WTC11 (cell line): ENCODE measurements around the gene METTL3. TPM values are rescaled to one million over a fixed set of nuclear protein-coding genes. Genes with fewer than 3 reads are reported as not detected.

ENCODE experiments used
- ATAC-seq: fragments of 200-7000 bp; cut with Tn5 transposase; 2 replicates; pipeline ENCODE4 v1.10.0; 2021; ENCODE audit warnings: mild to moderate bottlenecking, moderate library complexity
- CTCF ChIA-PET: fragments of 300-600 bp; sonication (Branson Sonifier 250); formaldehyde crosslinking; loops from one replicate; lab custom pipeline; 2021; ENCODE audit warnings: antibody characterized with exemption; lab: Charles Lee
- POLR2A ChIA-PET: fragments of 350-600 bp; sonication (Branson Sonifier 250); formaldehyde crosslinking; loops from one replicate; lab custom pipeline; 2021; ENCODE audit warnings: antibody characterized with exemption; lab: Charles Lee
- DNase-seq: peaks from one replicate; pipeline ENCODE4 v3.0.0; 2021; ENCODE audit warnings: low spot score
- H3K27ac Mint-ChIP-seq: 2 replicates; pipeline ENCODE4 v1.8.0; 2021; ENCODE audit warnings: mixed read lengths
- H3K27me3 Mint-ChIP-seq: 2 replicates; pipeline ENCODE4 v1.8.0; 2021; ENCODE audit warnings: low read depth, mild to moderate bottlenecking, moderate library complexity, mixed read lengths
- H3K36me3 Mint-ChIP-seq: 2 replicates; pipeline ENCODE4 v1.8.0; 2021; ENCODE audit warnings: mixed read lengths
- H3K4me1 Mint-ChIP-seq: 2 replicates; pipeline ENCODE4 v1.8.0; 2022; ENCODE audit warnings: mixed read lengths
- H3K4me3 Mint-ChIP-seq: 2 replicates; pipeline ENCODE4 v1.8.0; 2021; ENCODE audit warnings: mild to moderate bottlenecking, moderate library complexity, mixed read lengths
- H3K9me3 Mint-ChIP-seq: 2 replicates; pipeline ENCODE4 v1.8.0; 2021; ENCODE audit warnings: mixed read lengths
- CREM ChIP-seq: sonication (generic); formaldehyde crosslinking; IDR thresholded peaks from 2 replicates; pipeline ENCODE4 v1.8.1; 2022; ENCODE audit warnings: mild to moderate bottlenecking, missing genetic modification reagents, moderate library complexity
- FOXK1 ChIP-seq: sonication (generic); formaldehyde crosslinking; IDR thresholded peaks from 2 replicates; pipeline ENCODE4 v1.8.0; 2022; ENCODE audit warnings: mild to moderate bottlenecking, moderate library complexity, missing genetic modification reagents
- GRHL2 ChIP-seq: fragments of 250-450 bp; sonication (Bioruptor Pico); IDR thresholded peaks from 2 replicates; pipeline ENCODE4 v1.8.0; 2022; ENCODE audit warnings: mild to moderate bottlenecking, moderate library complexity; ENCODE audit not compliant: insufficient replicate concordance, severe bottlenecking
- HMGA2 ChIP-seq: fragments of 250-450 bp; sonication (Bioruptor Pico); IDR thresholded peaks from 2 replicates; pipeline ENCODE4 v1.4.0; 2021; ENCODE audit warnings: mild to moderate bottlenecking, moderate library complexity
- IRF2 ChIP-seq: sonication (generic); formaldehyde crosslinking; IDR thresholded peaks from 2 replicates; pipeline ENCODE4 v1.8.0; 2022; ENCODE audit warnings: low read depth, missing genetic modification reagents, borderline replicate concordance
- NFE2L1 ChIP-seq: sonication (generic); formaldehyde crosslinking; IDR thresholded peaks from 2 replicates; pipeline ENCODE4 v1.8.1; 2023; ENCODE audit warnings: missing genetic modification reagents
- NFYB ChIP-seq: sonication (generic); formaldehyde crosslinking; conservative IDR thresholded peaks from 2 replicates; pipeline ENCODE4 v1.8.0; 2022; ENCODE audit warnings: low read depth, missing genetic modification reagents
- NR2C2 ChIP-seq: sonication (generic); formaldehyde crosslinking; IDR thresholded peaks from 2 replicates; pipeline ENCODE4 v1.8.0; 2022; ENCODE audit warnings: mild to moderate bottlenecking, missing genetic modification reagents
- OVOL2 ChIP-seq: fragments of 250-450 bp; sonication (Bioruptor Pico); IDR thresholded peaks from 2 replicates; pipeline ENCODE4 v1.9.0; 2021; ENCODE audit warnings: mild to moderate bottlenecking, borderline replicate concordance
- PRRX2 ChIP-seq: fragments of 250-450 bp; sonication (Bioruptor Pico); IDR thresholded peaks from 2 replicates; pipeline ENCODE4 v1.8.0; 2021; ENCODE audit warnings: mild to moderate bottlenecking
- SP1 ChIP-seq: sonication (generic); formaldehyde crosslinking; conservative IDR thresholded peaks from 2 replicates; pipeline ENCODE4 v1.8.1; 2022; ENCODE audit warnings: missing genetic modification reagents
- ZNF219 ChIP-seq: sonication (generic); formaldehyde crosslinking; IDR thresholded peaks from 2 replicates; pipeline ENCODE4 v1.8.0; 2023; ENCODE audit warnings: missing genetic modification reagents, mild to moderate bottlenecking, borderline replicate concordance
- ZNF232 ChIP-seq: sonication (generic); formaldehyde crosslinking; IDR thresholded peaks from 2 replicates; pipeline ENCODE4 v1.8.0; 2022; ENCODE audit warnings: mild to moderate bottlenecking, missing genetic modification reagents
- total RNA-seq: library from RNA; stranded (reverse); gene quantifications from 3 replicates; pipeline ENCODE4 v1.2.3, GENCODE V29; 2021
- TF ChIP-seq, protein P1 (sequence below): sonication (generic); formaldehyde crosslinking; conservative IDR thresholded peaks from 2 replicates; pipeline ENCODE4 v1.8.1; 2022; ENCODE audit warnings: mild to moderate bottlenecking, missing genetic modification reagents
- TF ChIP-seq, protein P2 (sequence below): sonication (generic); formaldehyde crosslinking; IDR thresholded peaks from 2 replicates; pipeline ENCODE4 v1.8.1; 2023; ENCODE audit warnings: mild to moderate bottlenecking, missing genetic modification reagents
- TF ChIP-seq, protein P3 (sequence below): sonication (generic); formaldehyde crosslinking; IDR thresholded peaks from 2 replicates; pipeline ENCODE4 v1.8.0; 2022; ENCODE audit warnings: missing genetic modification reagents
- TF ChIP-seq, protein P4 (sequence below): sonication (generic); formaldehyde crosslinking; IDR thresholded peaks from 2 replicates; pipeline ENCODE4 v1.8.1; 2022; ENCODE audit warnings: missing genetic modification reagents, borderline replicate concordance
- TF ChIP-seq, protein P5 (sequence below): sonication (generic); formaldehyde crosslinking; IDR thresholded peaks from 2 replicates; pipeline ENCODE4 v1.8.1; 2022; ENCODE audit warnings: mild to moderate bottlenecking, missing genetic modification reagents, moderate library complexity, borderline replicate concordance
- TF ChIP-seq, protein P6 (sequence below): sonication (generic); formaldehyde crosslinking; IDR thresholded peaks from 2 replicates; pipeline ENCODE4 v1.8.1; 2023; ENCODE audit warnings: mild to moderate bottlenecking, moderate library complexity, missing genetic modification reagents

METTL3 gene
- total RNA-seq, 1 experiment from 2014 or later = 93.2 TPM

DNA sequence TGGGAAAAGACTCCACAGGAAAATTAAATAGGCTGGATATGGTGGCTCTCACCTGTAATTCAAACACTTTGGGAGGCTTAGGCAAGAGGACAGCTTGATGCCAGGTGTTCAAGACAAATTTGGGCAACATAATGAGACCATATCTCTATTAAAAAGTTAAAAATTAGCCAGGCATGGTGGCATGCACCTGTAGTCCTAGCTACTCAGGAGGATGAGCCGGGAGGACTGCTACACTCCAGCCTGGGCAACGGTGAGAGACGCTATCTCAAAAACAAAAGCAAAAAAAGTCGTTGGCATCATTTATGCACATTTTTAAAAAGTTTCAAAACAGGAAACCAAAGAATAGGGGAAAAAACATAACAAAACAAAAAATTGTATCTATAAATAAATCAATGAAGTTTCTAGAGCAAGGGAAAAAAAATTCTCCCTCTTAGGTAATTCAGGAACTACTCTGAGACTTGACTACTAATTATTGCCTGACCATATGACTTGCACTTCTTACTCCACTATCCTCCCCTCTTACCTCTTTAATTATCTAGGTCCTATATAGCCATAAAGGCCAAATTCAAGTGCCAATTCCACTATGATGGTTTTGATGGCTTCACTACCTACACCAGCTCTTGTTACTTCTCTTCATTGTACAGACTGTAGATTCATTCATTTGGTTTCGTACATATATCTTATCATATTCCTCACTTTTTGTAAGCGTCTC, 1.6 kb downstream of the METTL3 start:
- POLR2A ChIA-PET = no interaction called here
- DNase-seq (no peak), ATAC-seq (no peak)
- TF ChIP-seq, protein P1, sequence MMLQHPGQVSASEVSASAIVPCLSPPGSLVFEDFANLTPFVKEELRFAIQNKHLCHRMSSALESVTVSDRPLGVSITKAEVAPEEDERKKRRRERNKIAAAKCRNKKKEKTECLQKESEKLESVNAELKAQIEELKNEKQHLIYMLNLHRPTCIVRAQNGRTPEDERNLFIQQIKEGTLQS = no peak
- TF ChIP-seq, protein P2, sequence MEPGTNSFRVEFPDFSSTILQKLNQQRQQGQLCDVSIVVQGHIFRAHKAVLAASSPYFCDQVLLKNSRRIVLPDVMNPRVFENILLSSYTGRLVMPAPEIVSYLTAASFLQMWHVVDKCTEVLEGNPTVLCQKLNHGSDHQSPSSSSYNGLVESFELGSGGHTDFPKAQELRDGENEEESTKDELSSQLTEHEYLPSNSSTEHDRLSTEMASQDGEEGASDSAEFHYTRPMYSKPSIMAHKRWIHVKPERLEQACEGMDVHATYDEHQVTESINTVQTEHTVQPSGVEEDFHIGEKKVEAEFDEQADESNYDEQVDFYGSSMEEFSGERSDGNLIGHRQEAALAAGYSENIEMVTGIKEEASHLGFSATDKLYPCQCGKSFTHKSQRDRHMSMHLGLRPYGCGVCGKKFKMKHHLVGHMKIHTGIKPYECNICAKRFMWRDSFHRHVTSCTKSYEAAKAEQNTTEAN (CRISPR knock-in tag) = no peak
- TF ChIP-seq OVOL2 (CRISPR knock-in tag) (no peak), NR2C2 (CRISPR knock-in tag) (no peak), HMGA2 (CRISPR knock-in tag) (no peak), NFE2L1 (CRISPR knock-in tag) (no peak), ZNF219 (no peak), GRHL2 (CRISPR knock-in tag) (no peak), FOXK1 (CRISPR knock-in tag) (no peak), CREM (no peak), ZNF232 (CRISPR knock-in tag) (no peak), SP1 (CRISPR knock-in tag) (no peak), IRF2 (CRISPR knock-in tag) (no peak), PRRX2 (no peak), NFYB (no peak)
- TF ChIP-seq, protein P3, sequence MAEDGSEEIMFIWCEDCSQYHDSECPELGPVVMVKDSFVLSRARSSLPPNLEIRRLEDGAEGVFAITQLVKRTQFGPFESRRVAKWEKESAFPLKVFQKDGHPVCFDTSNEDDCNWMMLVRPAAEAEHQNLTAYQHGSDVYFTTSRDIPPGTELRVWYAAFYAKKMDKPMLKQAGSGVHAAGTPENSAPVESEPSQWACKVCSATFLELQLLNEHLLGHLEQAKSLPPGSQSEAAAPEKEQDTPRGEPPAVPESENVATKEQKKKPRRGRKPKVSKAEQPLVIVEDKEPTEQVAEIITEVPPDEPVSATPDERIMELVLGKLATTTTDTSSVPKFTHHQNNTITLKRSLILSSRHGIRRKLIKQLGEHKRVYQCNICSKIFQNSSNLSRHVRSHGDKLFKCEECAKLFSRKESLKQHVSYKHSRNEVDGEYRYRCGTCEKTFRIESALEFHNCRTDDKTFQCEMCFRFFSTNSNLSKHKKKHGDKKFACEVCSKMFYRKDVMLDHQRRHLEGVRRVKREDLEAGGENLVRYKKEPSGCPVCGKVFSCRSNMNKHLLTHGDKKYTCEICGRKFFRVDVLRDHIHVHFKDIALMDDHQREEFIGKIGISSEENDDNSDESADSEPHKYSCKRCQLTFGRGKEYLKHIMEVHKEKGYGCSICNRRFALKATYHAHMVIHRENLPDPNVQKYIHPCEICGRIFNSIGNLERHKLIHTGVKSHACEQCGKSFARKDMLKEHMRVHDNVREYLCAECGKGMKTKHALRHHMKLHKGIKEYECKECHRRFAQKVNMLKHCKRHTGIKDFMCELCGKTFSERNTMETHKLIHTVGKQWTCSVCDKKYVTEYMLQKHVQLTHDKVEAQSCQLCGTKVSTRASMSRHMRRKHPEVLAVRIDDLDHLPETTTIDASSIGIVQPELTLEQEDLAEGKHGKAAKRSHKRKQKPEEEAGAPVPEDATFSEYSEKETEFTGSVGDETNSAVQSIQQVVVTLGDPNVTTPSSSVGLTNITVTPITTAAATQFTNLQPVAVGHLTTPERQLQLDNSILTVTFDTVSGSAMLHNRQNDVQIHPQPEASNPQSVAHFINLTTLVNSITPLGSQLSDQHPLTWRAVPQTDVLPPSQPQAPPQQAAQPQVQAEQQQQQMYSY (CRISPR knock-in tag) = no peak
- TF ChIP-seq, protein P4, sequence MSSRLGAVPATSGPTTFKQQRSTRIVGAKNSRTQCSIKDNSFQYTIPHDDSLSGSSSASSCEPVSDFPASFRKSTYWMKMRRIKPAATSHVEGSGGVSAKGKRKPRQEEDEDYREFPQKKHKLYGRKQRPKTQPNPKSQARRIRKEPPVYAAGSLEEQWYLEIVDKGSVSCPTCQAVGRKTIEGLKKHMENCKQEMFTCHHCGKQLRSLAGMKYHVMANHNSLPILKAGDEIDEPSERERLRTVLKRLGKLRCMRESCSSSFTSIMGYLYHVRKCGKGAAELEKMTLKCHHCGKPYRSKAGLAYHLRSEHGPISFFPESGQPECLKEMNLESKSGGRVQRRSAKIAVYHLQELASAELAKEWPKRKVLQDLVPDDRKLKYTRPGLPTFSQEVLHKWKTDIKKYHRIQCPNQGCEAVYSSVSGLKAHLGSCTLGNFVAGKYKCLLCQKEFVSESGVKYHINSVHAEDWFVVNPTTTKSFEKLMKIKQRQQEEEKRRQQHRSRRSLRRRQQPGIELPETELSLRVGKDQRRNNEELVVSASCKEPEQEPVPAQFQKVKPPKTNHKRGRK = no peak
- TF ChIP-seq, protein P5, sequence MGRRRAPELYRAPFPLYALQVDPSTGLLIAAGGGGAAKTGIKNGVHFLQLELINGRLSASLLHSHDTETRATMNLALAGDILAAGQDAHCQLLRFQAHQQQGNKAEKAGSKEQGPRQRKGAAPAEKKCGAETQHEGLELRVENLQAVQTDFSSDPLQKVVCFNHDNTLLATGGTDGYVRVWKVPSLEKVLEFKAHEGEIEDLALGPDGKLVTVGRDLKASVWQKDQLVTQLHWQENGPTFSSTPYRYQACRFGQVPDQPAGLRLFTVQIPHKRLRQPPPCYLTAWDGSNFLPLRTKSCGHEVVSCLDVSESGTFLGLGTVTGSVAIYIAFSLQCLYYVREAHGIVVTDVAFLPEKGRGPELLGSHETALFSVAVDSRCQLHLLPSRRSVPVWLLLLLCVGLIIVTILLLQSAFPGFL = no peak
- TF ChIP-seq, protein P6, sequence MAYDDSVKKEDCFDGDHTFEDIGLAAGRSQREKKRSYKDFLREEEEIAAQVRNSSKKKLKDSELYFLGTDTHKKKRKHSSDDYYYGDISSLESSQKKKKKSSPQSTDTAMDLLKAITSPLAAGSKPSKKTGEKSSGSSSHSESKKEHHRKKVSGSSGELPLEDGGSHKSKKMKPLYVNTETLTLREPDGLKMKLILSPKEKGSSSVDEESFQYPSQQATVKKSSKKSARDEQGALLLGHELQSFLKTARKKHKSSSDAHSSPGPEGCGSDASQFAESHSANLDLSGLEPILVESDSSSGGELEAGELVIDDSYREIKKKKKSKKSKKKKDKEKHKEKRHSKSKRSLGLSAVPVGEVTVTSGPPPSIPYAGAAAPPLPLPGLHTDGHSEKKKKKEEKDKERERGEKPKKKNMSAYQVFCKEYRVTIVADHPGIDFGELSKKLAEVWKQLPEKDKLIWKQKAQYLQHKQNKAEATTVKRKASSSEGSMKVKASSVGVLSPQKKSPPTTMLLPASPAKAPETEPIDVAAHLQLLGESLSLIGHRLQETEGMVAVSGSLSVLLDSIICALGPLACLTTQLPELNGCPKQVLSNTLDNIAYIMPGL (CRISPR knock-in tag) = no peak
- Mint-ChIP-seq H3K9me3 (peaks cover 3% of the 10 kb centered on the region; the same call in 1 of the 2 replicates), H3K27ac (peak overlapping the region; percentile 85), H3K36me3 (peaks cover 29% of the 10 kb centered on the region), H3K27me3 (no peaks in the 10 kb centered on the region), H3K4me1 (peaks cover 43% of the 10 kb centered on the region), H3K4me3 (peak overlapping the region; percentile 96)
- CTCF ChIA-PET = interaction anchor here (1.9 kb wide), 1 partner anchor 11 kb away, joined by 11 read pairs; no protein-coding TSS in a partner anchor
